CD4-positive, alpha-beta memory T cell (primary cell): ENCODE measurements around the gene SUSD4. TPM values are rescaled to one million over a fixed set of nuclear protein-coding genes. Genes with fewer than 3 reads are reported as not detected.

Source experiments
- CTCF ChIA-PET: fragments of 350-600 bp; sonication (Branson Sonifier 250); formaldehyde crosslinking; loops from one replicate; lab custom pipeline; 2021; ENCODE audit warnings: inconsistent platforms; ENCODE audit not compliant: partially characterized antibody; lab: Charles Lee
- POLR2A ChIA-PET: fragments of 350-600 bp; sonication (Branson Sonifier 250); formaldehyde crosslinking; loops from one replicate; lab custom pipeline; 2021; ENCODE audit not compliant: partially characterized antibody; lab: Charles Lee
- DNase-seq, 5 donors: peaks; one replicate each; pipeline versions ENCODE4 v3.0.0 to v3.0.0-alpha.2; 2020 to 2022; ENCODE audit warnings: mixed read lengths in 1 of 5
- H3K27ac ChIP-seq: one replicate; pipeline ENCODE4 v1.7.0; 2013; ENCODE audit warnings: low read depth, low read length
- H3K27me3 ChIP-seq: 2 replicates; pipeline ENCODE4 v1.7.0; 2013; ENCODE audit warnings: mild to moderate bottlenecking, low read length, moderate library complexity; ENCODE audit not compliant: insufficient read depth
- H3K36me3 ChIP-seq: 2 replicates; pipeline ENCODE4 v1.7.0; 2013; ENCODE audit warnings: mild to moderate bottlenecking, low read length, moderate library complexity; ENCODE audit not compliant: insufficient read depth
- H3K4me1 ChIP-seq: 2 replicates; pipeline ENCODE4 v1.7.0; 2013; ENCODE audit warnings: mild to moderate bottlenecking, low read length, moderate library complexity; ENCODE audit not compliant: insufficient read depth
- H3K4me3 ChIP-seq, 2 donors: one replicate each; pipeline ENCODE4 v1.7.0; 2013; ENCODE audit warnings: low read length in 2 of 2, mild to moderate bottlenecking in 1 of 2
- H3K9me3 ChIP-seq, 2 donors: one replicate each; pipeline ENCODE4 v1.7.0; 2013; ENCODE audit warnings: low read length in 2 of 2, control low read depth in 1 of 2; ENCODE audit not compliant: control insufficient read depth in 1 of 2
- H3K27ac Mint-ChIP-seq, 7 donors: one replicate each; pipeline ENCODE4 v1.8.0; 2020 to 2021; ENCODE audit warnings: mixed read lengths in 7 of 7, mild to moderate bottlenecking in 6 of 7, inconsistent platforms in 3 of 7, moderate library complexity in 3 of 7
- H3K27me3 Mint-ChIP-seq, 2 donors: one replicate each; pipeline ENCODE4 v1.8.0; 2020 to 2021; ENCODE audit warnings: mixed read lengths in 2 of 2
- H3K36me3 Mint-ChIP-seq, 2 donors: one replicate each; pipeline ENCODE4 v1.8.0; 2020 to 2021; ENCODE audit warnings: mixed read lengths in 2 of 2, inconsistent platforms in 1 of 2, mild to moderate bottlenecking in 1 of 2
- H3K4me1 Mint-ChIP-seq, 4 donors: one replicate each; pipeline ENCODE4 v1.8.0; 2020 to 2021; ENCODE audit warnings: mixed read lengths in 4 of 4, mild to moderate bottlenecking in 1 of 4
- H3K4me3 Mint-ChIP-seq, 8 donors: one replicate each; pipeline ENCODE4 v1.8.0; 2020 to 2021; ENCODE audit warnings: mixed read lengths in 8 of 8, mild to moderate bottlenecking in 7 of 8, moderate library complexity in 6 of 8, inconsistent platforms in 3 of 8
- H3K9me3 Mint-ChIP-seq, 8 donors: one replicate each; pipeline ENCODE4 v1.8.0; 2020 to 2021; ENCODE audit warnings: mixed read lengths in 8 of 8, mild to moderate bottlenecking in 5 of 8, inconsistent platforms in 3 of 8, moderate library complexity in 1 of 8
- intact Hi-C: fragments of 100-400 bp; cut with micrococcal nuclease; formaldehyde crosslinking; loops from one replicate; pipeline ENCODE4 v1.15.1; 2023
- polyA plus RNA-seq, 2 donors: library from polyadenylated mRNA; unstranded; fragments of 300-500 nt; fragmentation: Illumina TruSeq; gene quantifications; one replicate each; pipeline ENCODE4 v1.2.3, GENCODE V29; 2021
- total RNA-seq, 2 experiments: library from RNA; stranded (reverse); gene quantifications; one replicate each; pipeline ENCODE4 v1.2.3, GENCODE V29; 2021

SUSD4 gene
- total and polyA plus RNA-seq, 4 experiments from 2014 or later, result 2.9 to 18.5 (median 6.2) TPM

DNA sequence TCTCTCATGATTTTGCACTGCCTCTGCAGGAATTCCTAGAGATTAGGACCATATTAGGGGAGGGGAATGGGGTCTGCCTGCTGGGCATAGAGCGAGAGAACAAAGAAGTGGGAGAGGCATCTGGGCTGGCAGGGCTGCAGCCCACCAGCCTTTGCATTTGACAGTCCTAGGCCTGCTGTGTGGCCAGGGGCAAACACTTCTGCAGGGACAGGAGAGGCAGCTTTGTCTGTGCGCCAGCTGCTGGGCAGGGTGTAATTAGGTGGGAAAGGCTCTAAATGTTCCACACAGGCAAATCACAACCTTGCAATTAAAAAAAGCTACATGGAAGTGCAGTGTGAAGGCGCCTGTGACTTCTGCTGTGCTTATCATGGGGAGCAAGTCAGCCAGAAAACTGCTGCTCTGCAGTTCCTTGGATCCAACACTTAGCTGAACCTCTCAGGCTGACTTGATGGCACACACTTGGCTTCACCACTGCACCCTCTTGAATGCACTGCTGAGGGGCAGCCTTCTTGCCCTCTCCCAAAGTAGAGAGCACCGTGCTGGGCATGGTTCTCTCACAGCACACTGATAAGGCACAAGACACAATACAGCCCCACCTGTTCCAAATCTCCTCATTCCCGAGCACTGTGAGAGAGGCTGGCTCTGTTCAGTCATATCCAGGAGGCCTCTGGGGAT is 147.3 kb downstream of the SUSD4 start:
- no peaks in the 10 kb centered on the region for H3K27me3 Mint-ChIP-seq
- peaks cover 0 to 27% (median 16%) of the 10 kb centered on the region in 8 donors for H3K9me3 Mint-ChIP-seq
- H3K27ac Mint-ChIP-seq, result no peak overlapping the region
- H3K36me3 Mint-ChIP-seq, result peaks cover 20 to 21% of the 10 kb centered on the region in 2 donors
- no peaks in the 10 kb centered on the region for H3K4me1 Mint-ChIP-seq
- no peaks in the 10 kb centered on the region for H3K27me3 ChIP-seq
- intact Hi-C loops, result no loop called here
- no peaks in the 10 kb centered on the region for H3K4me1 ChIP-seq
- ChIA-PET POLR2A (no interaction called here), CTCF (no interaction called here)
- no peak overlapping the region for H3K4me3 Mint-ChIP-seq
- no peak for DNase-seq
- H3K36me3 ChIP-seq, result no peaks in the 10 kb centered on the region
- H3K27ac ChIP-seq, result no peak overlapping the region
- H3K9me3 ChIP-seq, result no peaks in the 10 kb centered on the region
- no peak overlapping the region for H3K4me3 ChIP-seq

DNA sequence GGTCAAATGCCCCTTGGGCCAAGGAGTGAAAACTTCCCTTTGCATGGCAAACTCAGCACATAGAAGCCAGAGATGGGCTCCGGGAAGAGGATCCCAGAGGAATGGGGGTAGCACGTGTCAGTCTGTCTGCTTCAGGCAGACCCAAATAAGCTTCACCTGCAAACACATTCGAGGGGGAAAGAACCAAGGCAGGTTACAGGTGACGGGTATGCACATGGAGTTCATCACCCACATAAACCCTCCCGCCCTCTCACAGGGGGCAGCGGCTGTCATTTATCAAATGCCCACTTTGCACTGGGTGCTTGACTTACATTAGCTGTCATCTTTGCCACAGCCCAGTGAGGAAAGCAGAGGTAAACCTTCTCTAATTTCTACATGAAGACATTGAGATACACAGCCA is 147.9 kb downstream of the SUSD4 start:
- intact Hi-C loops, result no loop called here
- ChIA-PET POLR2A (no interaction called here), CTCF (no interaction called here)
- no peak overlapping the region for H3K27ac ChIP-seq
- Mint-ChIP-seq H3K9me3 (peaks cover 0 to 27% (median 16%) of the 10 kb centered on the region in 8 donors), H3K27ac (peak overlapping the region in 2 of 7 donors; percentile 18 to 19), H3K27me3 (no peaks in the 10 kb centered on the region), H3K4me1 (no peaks in the 10 kb centered on the region), H3K36me3 (peaks cover 15 to 18% of the 10 kb centered on the region in 2 donors), H3K4me3 (no peak overlapping the region)
- no peaks in the 10 kb centered on the region for H3K9me3 ChIP-seq
- H3K27me3 ChIP-seq, result no peaks in the 10 kb centered on the region
- no peak overlapping the region for H3K4me3 ChIP-seq
- DNase-seq, result no peak
- no peaks in the 10 kb centered on the region for H3K4me1 ChIP-seq
- no peaks in the 10 kb centered on the region for H3K36me3 ChIP-seq

DNA sequence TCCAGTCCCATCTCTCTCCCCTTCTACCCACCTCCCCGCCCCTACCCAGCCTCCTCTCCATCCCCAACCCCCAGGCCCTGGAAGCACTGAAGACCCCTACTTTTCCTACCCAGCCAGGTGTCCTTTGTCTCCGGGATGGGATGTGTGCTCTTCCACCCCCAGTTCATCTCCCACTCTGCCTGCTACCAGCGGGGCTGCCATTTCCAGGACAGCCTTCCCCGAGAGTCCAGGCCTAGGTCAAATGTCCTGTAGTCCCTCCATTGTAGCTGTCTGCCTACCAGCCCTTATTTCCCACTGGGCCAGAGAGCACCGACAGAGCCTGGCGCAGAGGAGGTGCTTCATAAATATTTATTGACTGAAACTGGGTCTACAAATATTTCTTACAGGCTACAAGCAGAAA is 148.9 kb downstream of the SUSD4 start:
- Mint-ChIP-seq H3K27me3 (no peaks in the 10 kb centered on the region), H3K4me1 (no peaks in the 10 kb centered on the region), H3K36me3 (peaks cover 6 to 7% of the 10 kb centered on the region in 2 donors), H3K4me3 (no peak overlapping the region), H3K9me3 (peaks cover 0 to 20% (median 13%) of the 10 kb centered on the region in 8 donors), H3K27ac (no peak overlapping the region)
- Histone ChIP-seq H3K4me3 (no peak overlapping the region), H3K4me1 (no peaks in the 10 kb centered on the region), H3K36me3 (no peaks in the 10 kb centered on the region), H3K27ac (no peak overlapping the region), H3K27me3 (no peaks in the 10 kb centered on the region), H3K9me3 (no peaks in the 10 kb centered on the region)
- intact Hi-C loops, result no loop called here
- ChIA-PET CTCF (no interaction called here), POLR2A (no interaction called here)
- DNase-seq, result no peak

DNA sequence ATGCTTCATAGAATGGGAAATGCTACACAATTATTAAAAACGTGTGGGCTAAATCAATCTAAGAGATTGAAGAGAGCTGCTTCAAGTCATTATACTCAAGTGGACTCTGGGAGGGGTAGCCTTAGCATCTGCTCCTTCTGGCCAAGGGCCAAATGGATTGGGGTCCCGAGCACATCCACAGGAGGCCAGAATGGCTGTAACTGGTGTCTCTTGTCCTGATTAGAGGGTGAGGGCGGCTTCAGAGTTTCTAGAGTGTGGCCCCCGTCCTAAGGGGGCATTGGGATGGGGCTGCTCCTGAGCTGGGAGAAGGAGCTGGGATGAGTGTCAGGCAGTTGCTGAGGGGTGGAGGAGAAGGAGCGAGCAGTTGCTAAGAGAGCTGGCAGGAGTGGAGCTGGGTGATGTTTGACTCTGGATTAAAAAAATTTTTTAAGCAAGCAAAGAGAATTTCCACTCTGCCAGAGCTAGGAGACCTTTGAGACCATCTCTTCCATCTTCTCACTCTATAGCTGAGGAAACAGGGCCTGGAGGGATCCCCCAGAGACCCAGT is 149.6 kb downstream of the SUSD4 start:
- CTCF ChIA-PET, result no interaction called here
- intact Hi-C loops, result no loop called here
- Mint-ChIP-seq H3K4me3 (no peak overlapping the region), H3K4me1 (no peaks in the 10 kb centered on the region), H3K36me3 (peaks cover 5 to 6% of the 10 kb centered on the region in 2 donors), H3K27ac (no peak overlapping the region), H3K9me3 (peaks cover 0 to 15% (median 10%) of the 10 kb centered on the region in 8 donors), H3K27me3 (no peaks in the 10 kb centered on the region)
- H3K27me3 ChIP-seq, result no peaks in the 10 kb centered on the region
- DNase-seq, result no peak
- H3K4me3 ChIP-seq, result no peak overlapping the region
- POLR2A ChIA-PET, result no interaction called here
- no peaks in the 10 kb centered on the region for H3K36me3 ChIP-seq
- no peaks in the 10 kb centered on the region for H3K9me3 ChIP-seq
- no peak overlapping the region for H3K27ac ChIP-seq
- H3K4me1 ChIP-seq, result no peaks in the 10 kb centered on the region

DNA sequence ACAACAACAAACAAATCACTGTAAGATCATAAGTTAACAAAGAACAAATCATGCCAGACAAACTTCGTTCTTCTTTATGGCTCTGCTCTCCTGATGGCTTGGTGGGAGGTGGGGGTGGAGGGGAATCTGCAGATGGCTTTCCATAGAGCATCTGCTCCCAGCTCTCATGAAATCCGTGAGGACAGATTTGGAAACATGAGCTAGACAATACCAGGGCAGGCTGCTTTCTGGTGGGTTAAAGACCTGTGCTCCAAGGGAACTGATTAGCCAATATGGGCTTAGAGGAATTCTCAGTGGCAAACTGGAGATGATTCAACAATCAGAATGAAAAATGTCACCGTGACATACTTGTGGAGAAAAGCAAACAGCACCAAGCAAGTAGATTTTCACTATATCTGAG is 151.5 kb downstream of the SUSD4 start:
- DNase-seq, result no peak
- intact Hi-C loops, result no loop called here
- no peaks in the 10 kb centered on the region for H3K36me3 ChIP-seq
- H3K9me3 ChIP-seq, result no peaks in the 10 kb centered on the region
- no peak overlapping the region for H3K27ac Mint-ChIP-seq
- no peak overlapping the region for H3K4me3 ChIP-seq
- peaks cover 0 to 3% (median 0%) of the 10 kb centered on the region in 8 donors for H3K9me3 Mint-ChIP-seq
- no peak overlapping the region for H3K4me3 Mint-ChIP-seq
- H3K4me1 Mint-ChIP-seq, result no peaks in the 10 kb centered on the region
- peaks cover 0 to 2% of the 10 kb centered on the region in 2 donors for H3K36me3 Mint-ChIP-seq
- H3K27ac ChIP-seq, result no peak overlapping the region
- ChIA-PET CTCF (no interaction called here), POLR2A (no interaction called here)
- no peaks in the 10 kb centered on the region for H3K27me3 ChIP-seq
- H3K4me1 ChIP-seq, result no peaks in the 10 kb centered on the region
- no peaks in the 10 kb centered on the region for H3K27me3 Mint-ChIP-seq

GRCh38 chr1:223211323-223211985 is 152.5 kb downstream of the SUSD4 start:
- Histone ChIP-seq H3K9me3 (no peaks in the 10 kb centered on the region), H3K36me3 (no peaks in the 10 kb centered on the region), H3K27ac (no peak overlapping the region), H3K4me3 (no peak overlapping the region), H3K27me3 (no peaks in the 10 kb centered on the region), H3K4me1 (no peaks in the 10 kb centered on the region)
- Mint-ChIP-seq H3K4me1 (no peaks in the 10 kb centered on the region), H3K36me3 (peaks cover 0 to 2% of the 10 kb centered on the region in 2 donors), H3K27ac (no peak overlapping the region), H3K27me3 (no peaks in the 10 kb centered on the region), H3K4me3 (no peak overlapping the region), H3K9me3 (no peaks in the 10 kb centered on the region)
- ChIA-PET POLR2A (no interaction called here), CTCF (no interaction called here)
- no peak for DNase-seq
- intact Hi-C loops, result no loop called here

DNA sequence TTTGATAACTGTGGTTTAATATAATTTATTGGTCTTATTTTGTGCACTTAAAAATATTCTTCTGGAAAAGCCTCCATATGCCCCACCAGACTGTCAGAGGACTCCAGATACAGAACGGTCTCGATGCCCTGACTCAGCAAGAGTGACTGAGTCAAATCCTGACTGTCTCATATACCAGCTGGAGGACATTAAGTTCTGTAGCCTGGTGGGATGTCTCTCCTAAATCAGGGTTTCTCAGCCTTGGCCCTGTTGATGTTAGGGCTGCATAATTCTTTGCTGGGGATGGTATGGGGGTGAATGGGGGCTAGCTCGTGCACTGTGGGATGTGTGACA is 153.2 kb downstream of the SUSD4 start:
- Histone ChIP-seq H3K4me1 (no peaks in the 10 kb centered on the region), H3K9me3 (no peaks in the 10 kb centered on the region), H3K27ac (no peak overlapping the region), H3K27me3 (no peaks in the 10 kb centered on the region), H3K36me3 (no peaks in the 10 kb centered on the region), H3K4me3 (no peak overlapping the region)
- Mint-ChIP-seq H3K9me3 (no peaks in the 10 kb centered on the region), H3K36me3 (no peaks in the 10 kb centered on the region), H3K27me3 (no peaks in the 10 kb centered on the region), H3K27ac (no peak overlapping the region), H3K4me1 (no peaks in the 10 kb centered on the region), H3K4me3 (no peak overlapping the region)
- DNase-seq, result no peak
- intact Hi-C loops, result no loop called here
- CTCF ChIA-PET, result no interaction called here
- POLR2A ChIA-PET, result no interaction called here
